Measurements from ENCODE around the gene SMCO3.

Gene SMCO3

GRCh38 chr12:14827043-14827442 is 13.1 kb upstream of the SMCO3 start:
- no peak for DNase-seq (ENCODE audit: low read depth)

DNA sequence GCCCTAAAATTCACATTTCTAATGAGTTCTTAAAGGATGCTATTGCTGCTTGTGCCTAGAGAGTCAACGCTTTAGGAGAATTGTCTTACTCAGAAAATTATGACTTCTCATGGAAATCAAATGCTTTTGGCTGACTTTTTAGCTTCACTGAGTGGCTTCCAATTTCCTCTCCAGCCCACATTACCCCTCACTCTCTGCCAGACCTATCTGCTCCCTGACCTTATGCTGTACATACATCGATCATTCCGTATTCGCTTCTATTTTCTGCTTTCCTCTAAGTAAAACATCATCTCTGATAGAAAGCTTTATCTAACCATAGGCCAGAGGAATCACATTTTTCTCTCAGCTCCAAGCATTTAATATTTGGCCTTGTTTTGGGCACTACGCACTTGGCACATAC is 12.5 kb upstream of the SMCO3 start:
- DNase-seq (ENCODE audit: low read depth): no peak

DNA sequence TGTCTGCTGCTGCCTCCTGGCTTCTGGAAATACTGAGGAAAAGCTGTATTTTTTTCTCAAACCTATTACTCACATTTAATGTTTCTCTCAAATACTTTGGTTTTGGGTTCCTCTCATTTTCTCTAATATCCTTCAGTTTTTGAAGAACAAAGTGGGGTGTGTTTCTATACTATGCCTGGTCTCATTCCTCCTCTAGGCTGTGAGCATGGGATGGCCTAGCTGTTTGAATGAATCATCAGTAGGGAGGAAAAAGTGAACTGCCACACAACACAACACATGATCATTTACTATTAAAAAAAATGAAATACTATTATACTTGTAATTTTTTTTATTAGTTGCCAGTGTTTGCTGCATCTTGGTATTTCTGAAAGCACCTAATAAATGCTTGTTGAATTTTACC is 11.3 kb upstream of the SMCO3 start:
- no peak for DNase-seq (ENCODE audit: low read depth)

DNA sequence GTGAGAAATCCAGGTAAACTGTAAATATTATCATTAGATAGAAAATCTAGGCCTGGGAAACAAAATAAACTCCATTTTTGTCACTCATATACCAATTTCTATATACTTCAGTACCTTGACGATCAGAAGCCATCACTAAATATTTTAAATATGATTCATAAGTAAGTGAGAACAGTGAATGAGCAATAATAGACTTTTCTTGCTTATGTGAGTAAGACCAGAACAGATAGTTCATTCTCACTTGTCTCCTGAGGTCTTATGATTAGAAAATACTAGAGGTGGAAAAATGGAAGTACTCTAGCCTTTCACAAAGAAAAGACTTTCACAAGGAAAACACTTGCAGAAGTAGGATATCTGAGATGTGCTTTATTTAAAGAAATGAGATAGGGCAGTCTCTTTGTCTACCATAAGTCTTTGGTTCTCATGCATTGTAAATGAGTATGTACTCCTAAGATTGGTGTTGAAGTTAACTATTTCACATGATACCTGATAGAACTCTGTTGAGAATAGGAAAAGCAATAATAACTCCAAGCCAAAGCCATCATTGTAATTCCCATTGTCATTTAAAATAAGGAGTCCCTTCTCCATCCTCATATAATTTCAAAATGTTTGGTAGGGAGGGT is 10.1 kb upstream of the SMCO3 start:
- DNase-seq (ENCODE audit: low read depth): no peak

DNA sequence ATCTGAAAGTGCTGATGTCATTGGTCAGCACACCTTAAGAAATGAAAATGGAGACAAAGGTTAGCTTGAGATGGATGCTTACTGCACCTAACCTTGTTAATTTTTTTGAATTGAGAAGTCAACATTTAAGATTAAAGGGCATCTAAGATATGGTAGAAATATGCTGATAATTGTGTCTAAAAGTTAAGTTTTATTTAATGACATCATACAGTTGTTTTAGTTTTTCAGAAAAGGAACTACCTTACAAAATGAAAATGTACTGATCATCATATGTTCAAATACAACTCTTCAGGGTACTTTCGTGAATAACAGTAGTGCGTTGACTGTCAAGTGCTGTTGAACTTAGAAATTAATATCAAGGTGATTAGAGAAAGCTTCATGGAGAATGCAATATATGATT is 2.5 kb downstream of the SMCO3 start:
- DNase-seq (ENCODE audit: low read depth): no peak

DNA sequence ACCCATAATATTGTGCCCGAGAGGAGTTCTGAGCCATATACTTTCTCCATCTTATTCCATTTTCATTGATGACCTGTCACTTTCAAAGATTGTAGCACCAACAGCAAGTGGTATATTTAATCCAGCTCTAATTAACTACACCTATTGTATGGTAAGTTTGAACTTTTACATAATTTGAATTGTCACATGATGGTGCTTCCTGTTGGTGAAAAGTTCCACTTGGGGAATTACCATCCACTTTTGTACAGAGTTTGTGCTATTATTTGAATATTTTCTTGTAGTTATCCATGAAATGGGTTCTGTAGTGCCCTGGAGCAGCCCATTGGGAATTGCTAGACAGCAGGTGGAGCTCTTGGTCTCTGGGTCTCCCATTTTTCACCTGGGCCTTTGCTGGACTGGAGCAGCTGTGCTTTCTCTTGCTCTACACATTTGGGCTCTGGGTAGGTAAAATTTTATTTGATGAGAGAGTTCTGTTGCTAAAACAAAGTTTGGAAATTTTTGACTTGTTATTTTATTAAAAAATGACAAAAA is 3.0 kb downstream of the SMCO3 start:
- no peak for DNase-seq (ENCODE audit: low read depth)

GRCh38 chr12:14810167-14810952 is 3.6 kb downstream of the SMCO3 start:
- no peak for DNase-seq (ENCODE audit: low read depth)

- no peak for DNase-seq (ENCODE audit: low read depth)
These were observed 10.2 kb downstream of the SMCO3 start for GRCh38 chr12:14803830-14804160.

- DNase-seq (ENCODE audit: low read depth): peak; percentile 76
These were observed 10.8 kb downstream of the SMCO3 start, which contains the start of the genes C12orf60 and WBP11 for GRCh38 chr12:14803011-14803829. Gene C12orf60 (plus strand): TSS chr12:14803670. CDS start chr12:14822936, 19,266 bp downstream. Gene WBP11 (minus strand): TSS chr12:14803478. CDS start chr12:14801383, 2,095 bp downstream.

GRCh38 chr12:14802721-14803010 is 11.3 kb downstream of the SMCO3 start:
- DNase-seq (ENCODE audit: low read depth): no peak

- DNase-seq (ENCODE audit: low read depth): no peak
These were observed 11.7 kb downstream of the SMCO3 start for GRCh38 chr12:14802247-14802646.

GRCh38 chr12:14795028-14795448 is 18.9 kb downstream of the SMCO3 start:
- DNase-seq (ENCODE audit: low read depth): no peak

DNA sequence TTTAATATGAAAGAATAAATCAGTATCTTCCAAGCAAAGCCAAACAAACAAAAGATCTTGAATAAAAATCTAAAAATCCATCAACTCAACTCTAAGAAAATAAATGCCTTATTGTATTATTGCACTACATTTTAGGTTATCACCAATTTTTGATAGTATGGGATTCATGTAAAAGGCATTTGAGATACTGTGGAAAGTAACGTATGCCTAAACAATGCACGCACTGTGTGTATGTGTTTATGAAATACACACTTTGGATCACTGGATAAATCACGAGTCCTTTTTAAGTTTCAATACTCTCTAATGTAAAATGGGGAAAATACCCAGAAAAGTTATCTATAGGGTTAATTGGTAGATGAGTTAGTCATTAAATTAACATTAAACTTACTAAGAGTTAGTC is 28.4 kb downstream of the SMCO3 start:
- DNase-seq (ENCODE audit: low read depth): no peak

DNA sequence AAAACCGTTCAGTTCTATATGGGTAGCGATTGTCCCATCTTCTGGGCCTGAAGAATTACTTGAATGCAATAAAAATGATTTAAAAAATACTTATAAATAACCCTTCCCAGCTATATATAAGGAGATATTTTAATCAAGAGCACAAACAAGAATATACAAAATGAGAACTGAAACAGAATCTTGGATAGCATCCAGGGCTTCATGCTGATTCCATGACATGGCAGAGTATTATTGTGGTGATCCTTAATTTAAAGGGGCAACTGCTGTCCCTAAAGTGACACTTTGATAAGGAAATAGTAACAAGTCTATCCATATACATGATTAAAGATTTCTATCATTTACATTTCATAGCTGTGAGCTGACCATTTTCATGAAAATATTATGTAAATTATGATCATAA is 29.5 kb downstream of the SMCO3 start:
- no peak for DNase-seq (ENCODE audit: low read depth)

DNA sequence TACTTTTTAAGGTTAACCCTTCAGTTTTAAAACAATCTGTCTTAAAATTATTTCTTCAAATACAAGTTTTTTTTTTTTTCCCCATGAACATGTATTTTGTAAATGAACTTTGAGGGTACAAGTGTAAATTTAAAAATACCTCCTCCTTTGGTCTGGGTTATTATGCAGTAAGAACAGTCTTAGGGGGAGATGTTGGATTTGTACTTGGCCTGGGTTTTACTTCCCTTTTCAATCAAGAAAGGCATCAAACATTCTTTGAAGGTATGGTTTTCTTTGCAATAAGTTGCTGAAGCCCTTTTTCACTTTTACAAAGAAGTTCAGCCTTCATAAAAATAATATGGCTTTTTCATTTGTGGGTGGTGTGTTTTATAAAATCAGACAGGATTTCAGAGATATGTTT is 31.2 kb downstream of the SMCO3 start:
- DNase-seq (ENCODE audit: low read depth): no peak

GRCh38 chr12:14781563-14781962 is 32.4 kb downstream of the SMCO3 start:
- DNase-seq (ENCODE audit: low read depth): no peak

DNA sequence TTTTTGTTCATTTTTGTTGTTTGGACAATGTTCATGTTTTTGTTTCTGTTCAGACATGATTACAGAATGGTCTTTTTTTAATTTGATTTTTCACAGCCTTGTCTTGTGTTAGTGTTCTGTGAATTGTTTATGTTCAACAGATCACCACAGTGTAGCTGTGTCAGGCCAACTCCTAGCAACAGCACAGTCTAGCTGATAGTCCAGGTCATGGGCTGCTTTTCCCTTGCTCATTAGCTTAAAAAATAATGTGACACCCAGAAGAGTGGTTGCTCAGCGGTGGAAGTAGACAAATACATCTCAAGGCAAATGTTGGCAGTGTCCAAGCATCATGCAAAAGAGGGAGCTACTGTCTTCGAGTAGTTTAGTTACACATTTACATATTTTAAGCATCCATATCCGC is 33.1 kb downstream of the SMCO3 start:
- DNase-seq (ENCODE audit: low read depth): no peak

- no peak for DNase-seq (ENCODE audit: low read depth)
These were observed 34.1 kb downstream of the SMCO3 start for GRCh38 chr12:14779834-14780233.

DNA sequence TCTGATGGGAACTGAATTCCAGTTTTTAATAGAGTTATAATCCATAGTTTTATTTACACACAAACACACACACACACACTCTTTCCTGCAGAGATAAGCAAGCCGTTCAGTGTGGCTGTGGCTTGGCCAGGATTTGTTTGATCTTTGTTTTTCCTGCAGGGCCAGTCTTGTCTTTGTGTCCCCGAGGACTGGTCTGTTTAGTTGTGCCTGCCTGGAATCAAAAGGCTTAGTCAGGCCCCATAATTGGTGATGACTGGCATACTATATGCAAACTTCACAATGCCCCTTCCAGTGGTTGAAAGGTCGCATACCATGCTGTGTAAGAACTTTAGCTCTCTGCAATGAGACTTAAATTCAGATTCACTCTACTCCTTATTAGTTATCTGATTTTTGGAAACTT is 36.7 kb downstream of the SMCO3 start:
- no peak for DNase-seq (ENCODE audit: low read depth)

DNA sequence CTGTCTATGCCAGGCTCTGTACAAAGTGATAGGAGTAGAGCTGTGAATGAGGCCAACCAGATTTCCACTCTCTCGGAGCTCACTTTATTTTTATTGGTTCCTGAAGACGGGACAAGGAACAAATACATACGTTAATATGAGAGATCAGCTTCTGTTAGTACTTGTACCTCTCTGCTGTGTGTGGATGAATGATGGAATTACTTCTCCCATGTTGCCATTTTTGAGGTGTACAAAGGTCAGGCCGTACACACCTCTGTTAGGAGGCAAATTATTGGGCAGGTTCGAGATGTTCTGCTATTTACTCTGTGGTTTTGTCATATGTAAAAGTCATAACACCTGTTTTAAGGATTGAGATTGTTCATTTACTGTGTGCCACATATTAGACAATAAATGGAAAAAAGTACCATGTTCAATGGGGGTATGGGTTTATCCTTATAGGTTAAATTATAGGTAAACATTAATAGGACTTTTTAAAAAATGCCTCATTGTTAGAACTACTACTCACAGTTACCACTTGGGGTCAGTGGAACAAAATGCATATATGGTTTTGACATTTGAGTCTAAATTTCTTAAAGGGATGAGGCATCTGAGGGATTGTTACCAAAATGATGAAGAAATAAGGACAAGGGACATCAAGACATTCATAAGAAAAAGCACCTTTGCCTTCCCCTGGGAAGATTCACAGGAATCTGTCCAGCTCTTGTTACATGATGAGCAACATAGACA is 37.6 kb downstream of the SMCO3 start:
- DNase-seq (ENCODE audit: low read depth): no peak

DNA sequence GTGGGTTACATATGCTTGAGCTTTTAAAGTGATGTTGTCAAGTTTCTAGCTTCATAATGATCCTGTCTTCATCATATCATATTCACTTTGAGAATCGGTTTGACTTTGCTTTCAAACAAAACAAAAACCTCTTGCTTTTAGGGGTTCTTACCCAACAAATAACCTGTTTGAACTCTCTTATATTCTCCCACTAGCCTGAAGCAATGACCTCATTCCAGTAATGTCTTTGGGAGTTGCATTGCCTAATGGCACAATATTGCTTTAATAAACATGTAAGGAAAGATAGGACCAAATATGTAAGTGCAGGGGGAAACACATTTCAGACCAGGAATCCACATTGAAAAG is 38.4 kb downstream of the SMCO3 start:
- DNase-seq (ENCODE audit: low read depth): no peak

DNA sequence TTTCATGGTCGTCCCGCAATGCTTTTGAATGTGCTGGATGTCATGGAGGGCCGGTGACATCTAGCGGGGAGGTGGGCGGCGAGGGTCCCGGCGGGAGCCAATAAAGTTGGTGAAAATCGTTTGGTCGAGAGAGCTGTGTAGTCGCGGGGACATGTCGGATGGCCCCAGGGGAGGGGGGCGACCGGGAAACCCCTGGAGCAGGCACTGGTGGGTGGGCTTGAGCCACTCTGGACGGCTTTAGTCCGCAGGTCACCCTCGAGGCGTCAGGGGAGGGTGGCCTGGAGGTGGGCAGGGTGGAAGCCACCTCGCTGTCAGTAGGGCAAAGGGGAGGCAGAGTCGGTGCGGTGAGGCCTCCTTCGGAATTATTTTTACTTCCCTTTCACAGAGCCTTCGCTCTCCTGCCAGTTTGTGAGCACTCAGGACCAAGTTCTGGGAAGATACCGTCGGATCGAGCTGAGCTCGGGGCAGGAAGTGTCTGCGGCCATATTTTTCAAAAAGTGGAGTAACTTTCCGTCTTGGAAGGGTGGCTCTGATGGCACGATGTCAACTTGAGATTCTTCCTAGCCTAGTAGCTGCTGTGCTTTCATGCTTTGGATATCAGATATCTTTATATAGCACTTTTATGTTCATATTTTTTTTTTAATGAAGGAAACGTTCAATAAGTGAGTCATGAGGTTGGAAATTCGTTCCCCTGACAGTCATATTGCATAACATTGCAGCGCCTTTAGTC is 38.9 kb downstream of the SMCO3 start:
- DNase-seq (ENCODE audit: low read depth): no peak

Measured in activated T-helper 1 cell treated with Interleukin-2 at 50 U/mL for 16 hours (primary cell).